Activated CD4-positive, CD25-positive, alpha-beta regulatory T cell treated with anti-CD3 and anti-CD28 coated beads, Interleukin-2, amount 50 U/mL, for 24 hours (primary cell): ENCODE data around the gene RRAD.
"Not testable (repeated sequence)": the region's sequence is repeated elsewhere in the genome, so short reads cannot be mapped to it uniquely, and the experiment has no call there.

Source experiments
- ATAC-seq, 2 donors: fragments of 150-1000 bp; cut with Tn5 transposase; one replicate each; pipeline ENCODE4 v1.10.0; 2021; ENCODE audit warnings: mild to moderate bottlenecking in 1 of 2, moderate library complexity in 1 of 2

RRAD gene

GRCh38 chr16:66899310-66899944 lies 25.9 kb downstream of the RRAD start:
- no peak for ATAC-seq

DNA sequence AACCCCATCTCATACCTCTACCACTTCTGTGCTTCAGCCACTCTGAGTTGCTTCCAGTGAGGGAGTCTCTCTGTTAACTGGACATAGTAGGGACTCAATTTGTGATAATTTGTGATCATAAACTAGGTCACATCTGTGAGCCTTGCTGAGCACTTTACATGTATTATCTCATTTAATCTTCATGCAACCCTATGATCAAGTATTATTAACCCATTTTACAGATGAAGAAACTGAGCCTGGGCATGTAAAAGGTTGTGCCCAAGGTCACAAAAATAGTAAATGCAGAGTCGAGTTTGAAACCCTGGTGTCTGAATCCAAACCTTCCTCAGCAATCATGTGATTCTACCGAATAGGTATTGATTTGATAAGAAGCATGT lies 26.4 kb downstream of the RRAD start:
- no peak for ATAC-seq

DNA sequence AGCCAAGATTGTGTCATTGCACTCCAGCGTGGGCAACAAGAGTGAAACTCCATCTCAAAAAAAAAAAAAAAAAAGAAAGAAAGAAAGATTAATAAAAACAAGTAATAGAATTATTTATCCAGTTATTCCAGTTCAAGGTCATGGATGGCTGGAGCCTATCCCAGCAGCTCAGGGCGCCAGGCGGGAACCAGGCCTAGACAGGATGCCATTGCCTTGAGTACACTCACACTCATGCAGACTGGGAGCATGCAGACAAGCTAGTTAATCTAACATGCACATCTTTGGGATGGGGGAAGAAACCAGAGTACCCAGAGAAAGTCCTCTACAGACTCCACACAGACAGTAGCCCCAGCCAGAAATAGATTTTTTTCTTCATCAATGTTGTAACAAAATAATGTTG lies 27.1 kb downstream of the RRAD start:
- no peak for ATAC-seq

DNA sequence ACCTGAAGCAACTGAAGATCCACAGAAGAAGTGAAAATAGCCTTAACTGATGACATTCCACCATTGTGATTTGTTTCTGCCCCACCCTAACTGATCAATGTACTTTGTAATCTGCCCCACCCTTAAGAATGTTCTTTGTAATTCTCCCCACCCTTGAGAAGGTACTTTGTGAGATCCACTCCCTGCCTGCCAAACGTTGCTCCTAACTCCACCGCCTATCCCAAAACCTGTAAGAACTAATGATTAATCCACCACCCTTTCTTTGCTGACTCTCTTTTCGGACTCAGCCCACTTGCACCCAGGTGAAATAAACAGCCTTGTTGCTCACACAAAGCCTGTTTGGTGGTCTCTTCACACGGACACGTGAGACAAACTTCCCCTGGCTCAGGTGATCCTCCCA lies 28.7 kb downstream of the RRAD start:
- not testable (repeated sequence) for ATAC-seq

DNA sequence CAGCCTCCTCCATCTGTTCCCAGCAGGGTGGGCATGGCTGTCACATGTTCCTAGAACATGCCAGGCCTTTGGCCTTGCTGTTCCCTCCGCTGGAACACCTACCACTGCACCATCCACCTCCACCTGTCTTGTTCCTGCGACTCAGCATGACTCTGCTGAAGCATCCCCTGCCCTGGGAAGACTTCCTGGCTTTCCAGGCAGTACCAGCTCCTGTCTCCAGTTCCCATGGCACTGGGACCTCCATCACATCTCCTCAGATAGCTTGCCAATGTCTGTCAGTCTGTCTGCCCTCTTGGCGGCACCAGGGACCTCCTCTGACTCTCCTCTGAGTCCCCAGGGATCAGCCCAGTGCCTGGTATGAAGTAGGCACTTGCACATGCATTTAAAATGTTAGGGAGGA lies 29.3 kb downstream of the RRAD start:
- ATAC-seq, result no peak

DNA sequence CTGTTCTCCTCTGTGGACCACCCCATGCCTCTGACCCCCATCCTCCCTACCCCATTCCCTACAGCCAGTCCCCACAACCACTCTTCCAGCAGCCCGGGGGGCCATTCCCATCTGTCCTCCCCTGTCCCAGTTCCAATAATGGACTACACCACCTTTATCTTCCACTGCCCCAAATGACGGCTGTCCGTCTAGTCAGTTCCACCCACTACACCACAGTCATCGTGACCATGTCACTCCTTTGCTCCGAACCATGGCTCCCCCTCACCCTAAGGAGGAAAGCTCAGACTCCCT lies 29.7 kb downstream of the RRAD start:
- ATAC-seq, result no peak

GRCh38 chr16:66894948-66895688 lies 30.2 kb downstream of the RRAD start:
- peak; percentile 80 to 81 for ATAC-seq

DNA sequence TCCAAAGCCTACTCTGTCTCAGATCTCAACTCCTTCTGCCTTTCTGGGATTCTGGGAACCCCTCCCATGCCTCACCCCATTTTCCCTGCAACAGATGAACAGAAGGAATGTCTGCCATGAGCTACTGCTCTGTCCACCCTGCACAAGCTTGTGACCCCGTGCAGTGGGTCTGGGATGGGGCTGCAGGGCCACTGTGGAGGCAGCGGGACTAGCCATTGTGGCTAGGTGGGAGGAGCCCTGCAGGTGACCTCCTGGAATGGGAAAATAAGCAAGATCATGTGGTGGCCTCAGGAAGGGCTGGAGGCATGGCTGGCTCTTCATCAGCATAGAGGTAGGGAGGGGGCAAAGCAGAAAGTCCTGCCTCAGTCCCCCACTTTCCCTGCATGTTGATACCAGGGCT lies 31.3 kb downstream of the RRAD start:
- ATAC-seq, result no peak

DNA sequence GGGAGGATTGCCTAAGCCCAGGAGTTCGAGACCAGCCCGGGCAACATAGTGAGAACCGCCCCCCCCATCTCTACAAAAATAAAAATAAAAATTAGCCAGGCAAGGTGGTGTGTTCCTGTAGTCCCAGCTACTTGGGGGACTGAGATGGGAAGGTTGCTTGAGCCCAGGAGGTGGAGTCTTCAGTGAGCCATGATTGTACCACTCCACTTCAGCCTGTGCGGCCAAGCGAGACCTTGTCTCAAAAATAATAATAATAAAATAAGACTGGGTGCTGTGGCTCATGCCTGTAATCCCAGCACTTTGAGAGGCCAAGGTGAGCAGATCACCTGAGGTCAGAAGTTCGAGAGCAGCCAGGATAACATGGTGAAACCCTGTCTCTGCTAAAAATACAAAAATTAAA lies 33.5 kb downstream of the RRAD start:
- ATAC-seq, result no peak

DNA sequence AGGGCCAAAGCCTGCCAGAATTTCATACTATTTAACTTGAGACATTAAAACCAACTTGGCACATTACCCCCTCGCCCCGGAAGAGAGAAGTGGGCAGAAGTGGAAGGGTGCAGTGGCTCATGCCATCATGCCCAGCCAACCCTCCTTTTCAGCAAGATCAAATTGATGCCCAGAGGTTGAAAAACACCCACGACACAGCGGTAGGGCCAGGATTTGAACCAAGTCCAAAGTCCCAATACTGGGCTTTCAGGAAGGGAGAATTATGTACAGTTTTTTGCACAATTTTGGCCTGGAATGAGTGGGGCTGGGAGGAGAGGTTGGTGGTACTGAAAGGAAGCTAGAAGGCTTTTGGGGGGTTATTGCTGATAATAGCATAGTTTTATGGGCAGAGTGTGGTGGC lies 34.0 kb downstream of the RRAD start:
- ATAC-seq, result no peak

- ATAC-seq, result no peak
Observed at GRCh38 chr16:66890799-66891198, 34.5 kb downstream of the RRAD start.

DNA sequence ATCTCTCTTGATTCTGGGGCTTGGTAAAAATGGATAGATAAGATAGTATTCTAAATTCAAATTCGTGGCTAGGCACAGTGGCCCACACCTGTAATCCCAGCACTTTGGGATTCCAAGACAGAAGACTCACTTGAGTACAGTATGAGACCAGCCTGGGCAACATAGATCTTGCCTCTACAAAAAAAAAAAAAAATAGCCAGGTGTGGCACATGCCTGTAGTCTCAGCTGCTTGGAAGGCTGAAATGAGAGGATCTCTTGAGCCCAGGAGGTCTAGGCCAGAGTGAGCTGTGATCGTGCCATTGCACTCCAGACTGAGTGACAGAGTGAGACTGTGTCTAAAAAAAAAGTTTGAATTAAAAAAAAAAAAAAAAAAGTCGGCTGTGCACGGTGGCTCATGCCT lies 35.7 kb downstream of the RRAD start:
- ATAC-seq, result no peak

DNA sequence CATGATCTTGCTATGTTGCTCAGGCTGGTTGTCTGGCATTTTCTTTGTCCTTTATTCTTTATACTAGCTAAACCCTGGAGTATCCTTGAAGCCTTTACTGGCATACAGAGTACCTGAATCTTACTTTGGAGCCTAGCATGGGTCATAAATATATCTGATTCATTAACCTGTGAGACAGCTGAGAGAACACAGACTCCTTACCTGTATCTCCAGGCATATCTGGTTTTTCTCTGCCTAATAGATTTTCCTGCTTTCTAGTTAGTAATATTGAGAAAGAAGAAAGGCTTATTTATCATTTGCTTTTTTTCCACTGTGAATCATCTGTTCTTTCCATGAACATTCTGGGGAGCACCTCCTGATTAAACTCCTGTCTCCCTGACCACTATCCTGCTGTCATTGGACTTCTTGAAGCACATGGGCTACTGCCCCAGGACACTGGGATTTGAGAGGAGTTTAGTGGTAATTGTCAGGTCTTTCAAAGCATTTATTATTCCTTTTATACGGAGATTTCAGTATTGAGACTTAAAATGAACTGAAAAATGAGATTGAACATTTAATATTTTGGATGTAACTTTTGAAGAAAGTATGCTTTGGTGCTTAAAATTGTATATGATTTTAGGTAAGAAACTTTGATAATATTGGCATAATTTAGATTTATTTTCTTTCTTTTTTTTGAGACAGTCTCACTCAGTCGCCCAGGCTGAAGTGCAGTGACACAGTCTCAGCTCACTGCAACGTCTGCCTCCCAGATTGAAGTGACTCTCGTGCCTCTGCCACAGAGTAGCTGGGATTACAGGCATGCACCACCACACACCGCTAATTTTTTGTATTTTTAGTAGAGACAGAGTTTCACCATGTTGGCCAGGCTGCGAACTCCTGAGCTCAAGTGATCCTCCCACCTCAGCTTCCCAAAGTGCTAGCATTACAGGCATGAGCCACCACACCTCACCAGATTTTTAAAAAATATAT lies 36.4 kb downstream of the RRAD start:
- no peak for ATAC-seq

DNA sequence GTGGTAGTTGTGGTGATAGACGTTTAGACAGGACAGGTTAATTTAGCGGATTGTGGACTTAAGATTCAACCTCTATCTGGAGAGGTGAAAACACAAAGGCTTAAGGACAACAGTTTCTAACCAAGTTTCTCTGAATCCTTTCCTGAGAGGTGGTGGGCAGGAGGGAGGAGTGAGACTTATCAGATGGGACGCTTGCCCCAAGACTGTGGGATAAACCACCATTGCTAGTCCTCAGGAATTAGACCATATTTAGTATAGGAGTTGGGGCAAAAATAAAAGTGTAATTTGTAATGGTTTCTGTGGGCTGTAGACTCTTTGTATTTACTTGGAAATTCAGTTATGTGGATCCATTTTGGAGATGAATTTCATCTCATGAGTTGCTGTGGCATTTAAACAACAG lies 38.4 kb downstream of the RRAD start:
- no peak for ATAC-seq

GRCh38 chr16:66886321-66886720 lies 39.0 kb downstream of the RRAD start:
- ATAC-seq, result no peak

- no peak for ATAC-seq
Observed at GRCh38 chr16:66885491-66885890, 39.8 kb downstream of the RRAD start.

DNA sequence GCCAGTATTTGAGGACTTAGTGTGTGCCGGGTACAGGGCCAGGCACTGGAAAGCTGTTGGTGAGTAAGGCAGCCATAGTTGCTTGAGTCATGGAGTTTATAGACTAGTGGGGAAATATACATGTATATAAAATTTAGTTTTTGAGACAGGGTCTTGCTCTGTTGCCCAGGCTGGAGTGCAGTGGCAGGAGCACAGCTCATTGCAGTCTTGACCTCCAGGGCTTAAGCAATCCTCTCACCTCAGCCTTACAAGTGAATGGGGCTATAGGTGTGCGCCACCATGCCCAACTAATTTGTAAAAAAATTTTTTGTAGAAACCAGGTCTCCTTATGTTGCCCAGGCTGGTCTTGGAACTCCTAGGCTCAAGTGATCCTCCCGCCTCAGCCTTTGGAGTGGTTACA lies 42.6 kb downstream of the RRAD start:
- ATAC-seq, result no peak

DNA sequence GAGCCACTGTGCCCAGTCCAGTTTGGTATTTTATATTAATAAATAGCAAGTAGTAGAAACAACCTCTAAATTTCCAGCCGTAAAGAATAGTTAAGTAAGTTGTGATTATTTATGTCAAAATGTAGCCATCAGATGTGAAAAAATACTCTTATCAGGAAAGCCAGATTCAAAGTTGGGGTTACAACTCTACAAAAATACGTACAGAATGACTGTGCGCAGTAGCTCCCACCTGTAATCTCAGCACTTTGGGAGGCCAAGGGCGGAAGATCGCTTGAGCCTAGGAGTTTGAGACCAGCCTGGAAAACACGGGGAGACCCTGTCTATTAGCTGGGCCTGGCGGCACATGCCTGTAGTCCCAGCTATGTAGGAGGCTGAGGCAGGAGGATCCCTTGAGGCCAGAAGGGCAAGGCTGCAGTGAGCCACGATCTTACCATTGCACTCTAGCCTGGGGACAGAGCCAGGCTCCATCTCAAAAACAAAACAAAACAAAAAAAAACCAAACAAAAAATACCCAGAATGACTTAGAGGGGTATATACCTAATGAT lies 43.3 kb downstream of the RRAD start:
- ATAC-seq, result no peak

DNA sequence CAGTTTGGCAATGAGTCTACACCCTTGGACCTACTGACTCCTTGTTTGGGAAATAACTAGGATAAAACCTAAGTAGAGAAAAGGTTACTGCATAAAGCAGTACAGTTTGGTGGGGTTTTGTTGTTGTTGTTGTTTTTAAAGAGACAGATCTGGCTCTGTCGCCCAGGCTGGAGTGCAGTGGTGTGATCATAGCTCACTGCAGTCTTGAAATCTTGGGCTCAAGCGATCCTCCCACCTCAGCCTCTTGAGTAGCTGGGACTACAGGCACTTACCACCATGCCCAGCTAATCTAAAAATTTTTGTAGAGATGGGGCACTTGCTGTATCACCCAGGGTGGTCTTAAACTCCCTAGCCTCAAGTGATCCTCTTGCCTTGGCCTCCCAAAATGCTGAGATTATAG lies 43.8 kb downstream of the RRAD start:
- ATAC-seq, result no peak

GRCh38 chr16:66881014-66881417 lies 44.3 kb downstream of the RRAD start:
- ATAC-seq, result peak in 1 of 2 donors; percentile 4

- peak; percentile 94 to 95 for ATAC-seq
Observed at GRCh38 chr16:66880288-66881013, 44.9 kb downstream of the RRAD start, which contains the start of gene PDP2. Gene PDP2, plus strand, starts transcription at chr16:66880515. Its CDS starts 3,770 bp downstream, at chr16:66884285.

DNA sequence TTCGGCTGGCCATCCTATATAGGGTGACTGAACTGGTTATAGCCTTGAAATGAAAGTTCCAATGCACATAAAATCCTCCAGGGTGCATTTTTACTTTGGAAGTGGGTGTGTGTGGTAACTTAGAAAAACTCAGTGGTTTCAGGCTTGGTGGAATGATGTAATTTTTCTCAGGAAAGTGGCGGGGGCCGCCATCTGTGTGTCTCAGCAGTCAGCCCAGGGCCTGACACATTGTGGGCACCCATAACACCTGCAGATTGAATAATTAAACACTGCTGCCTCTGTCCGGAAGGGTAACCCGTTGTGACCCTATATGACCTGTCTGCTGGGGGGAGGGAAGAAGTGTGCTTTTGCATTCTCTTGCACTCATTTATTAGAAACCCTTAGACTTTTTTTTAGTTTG lies 47.3 kb downstream of the RRAD start:
- ATAC-seq, result peak; percentile 25 to 46
